ENCODE data around the gene STRADA. TPM values are rescaled to one million over a fixed set of nuclear protein-coding genes. Genes with fewer than 3 reads are reported as not detected.

Gene STRADA
- total RNA-seq, 1 experiment from 2014 or later: 36.6 TPM

DNA sequence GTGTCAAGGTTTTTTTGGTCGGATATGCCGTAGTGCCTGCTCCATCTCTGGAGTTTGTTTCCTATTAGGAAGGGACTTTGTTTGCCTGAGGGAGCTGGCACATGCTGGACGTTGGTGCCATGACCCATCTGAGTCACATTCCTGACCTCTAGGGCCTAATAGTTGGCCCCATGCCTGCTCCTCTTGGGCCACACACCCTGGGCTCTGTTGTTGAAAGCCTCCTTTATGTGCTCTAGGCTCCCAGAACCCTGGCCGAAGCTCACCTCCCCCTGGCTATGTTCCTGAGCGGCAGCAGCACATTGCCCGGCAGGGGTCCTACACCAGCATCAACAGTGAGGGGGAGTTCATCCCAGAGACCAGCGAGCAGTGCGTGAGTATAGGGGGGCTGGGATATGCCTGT, 60.1 kb downstream of the STRADA start:
- intact Hi-C loops (cut with micrococcal nuclease): no loop called here
- POLR2A ChIA-PET: no interaction called here
- H3K4me3 Mint-ChIP-seq (ENCODE audit: unreplicated experiment): no peak overlapping the region
- TF ChIP-seq, protein P1, sequence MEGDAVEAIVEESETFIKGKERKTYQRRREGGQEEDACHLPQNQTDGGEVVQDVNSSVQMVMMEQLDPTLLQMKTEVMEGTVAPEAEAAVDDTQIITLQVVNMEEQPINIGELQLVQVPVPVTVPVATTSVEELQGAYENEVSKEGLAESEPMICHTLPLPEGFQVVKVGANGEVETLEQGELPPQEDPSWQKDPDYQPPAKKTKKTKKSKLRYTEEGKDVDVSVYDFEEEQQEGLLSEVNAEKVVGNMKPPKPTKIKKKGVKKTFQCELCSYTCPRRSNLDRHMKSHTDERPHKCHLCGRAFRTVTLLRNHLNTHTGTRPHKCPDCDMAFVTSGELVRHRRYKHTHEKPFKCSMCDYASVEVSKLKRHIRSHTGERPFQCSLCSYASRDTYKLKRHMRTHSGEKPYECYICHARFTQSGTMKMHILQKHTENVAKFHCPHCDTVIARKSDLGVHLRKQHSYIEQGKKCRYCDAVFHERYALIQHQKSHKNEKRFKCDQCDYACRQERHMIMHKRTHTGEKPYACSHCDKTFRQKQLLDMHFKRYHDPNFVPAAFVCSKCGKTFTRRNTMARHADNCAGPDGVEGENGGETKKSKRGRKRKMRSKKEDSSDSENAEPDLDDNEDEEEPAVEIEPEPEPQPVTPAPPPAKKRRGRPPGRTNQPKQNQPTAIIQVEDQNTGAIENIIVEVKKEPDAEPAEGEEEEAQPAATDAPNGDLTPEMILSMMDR (IDR thresholded peaks at IDR 0.05; ENCODE audit: unreplicated experiment): no peak
- H3K9me3 Mint-ChIP-seq (ENCODE audit: unreplicated experiment): no peaks in the 10 kb centered on the region
- H3K27ac Mint-ChIP-seq (ENCODE audit: low read depth, unreplicated experiment): no peak overlapping the region
- no peaks in the 10 kb centered on the region for H3K4me1 Mint-ChIP-seq (ENCODE audit: insufficient read depth, unreplicated experiment)
- no peak for DNase-seq (ENCODE audit: unreplicated experiment)
- no peaks in the 10 kb centered on the region for H3K27me3 Mint-ChIP-seq (ENCODE audit: insufficient read depth, unreplicated experiment)
- no peaks in the 10 kb centered on the region for H3K36me3 Mint-ChIP-seq (ENCODE audit: insufficient read depth, unreplicated experiment)
- no TSS peak for BruUV-seq (replicated peaks)
- CTCF ChIA-PET: interaction anchor here (1.2 kb wide), 1 partner anchor 11 kb away, joined by 3 read pairs; no protein-coding TSS in a partner anchor

DNA sequence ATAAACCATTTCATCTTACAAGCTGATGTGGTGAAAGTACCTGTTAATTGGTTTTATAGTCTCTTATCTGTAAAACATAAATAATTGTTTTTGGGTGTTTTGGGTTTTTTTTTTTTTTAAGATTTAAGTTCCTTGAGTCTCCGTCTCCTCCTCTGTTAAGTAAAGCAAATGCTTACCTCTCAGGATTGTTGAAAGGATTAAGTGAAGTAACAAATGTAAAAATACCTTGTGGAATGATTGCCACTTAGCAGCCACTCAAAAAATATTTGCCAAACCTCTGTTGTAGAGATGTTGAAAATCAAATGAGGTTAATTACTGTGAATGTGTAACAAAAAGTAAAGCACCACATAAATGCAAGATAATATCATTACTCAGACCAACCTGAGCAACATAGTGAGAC, 60.9 kb downstream of the STRADA start:
- Mint-ChIP-seq H3K9me3 (ENCODE audit: unreplicated experiment) (no peaks in the 10 kb centered on the region), H3K4me1 (ENCODE audit: insufficient read depth, unreplicated experiment) (peaks cover 6% of the 10 kb centered on the region), H3K4me3 (ENCODE audit: unreplicated experiment) (no peak overlapping the region), H3K36me3 (ENCODE audit: insufficient read depth, unreplicated experiment) (no peaks in the 10 kb centered on the region), H3K27me3 (ENCODE audit: insufficient read depth, unreplicated experiment) (no peaks in the 10 kb centered on the region), H3K27ac (ENCODE audit: low read depth, unreplicated experiment) (no peak overlapping the region)
- intact Hi-C loops (cut with micrococcal nuclease): no loop called here
- TF ChIP-seq, protein P1 (IDR thresholded peaks at IDR 0.05; ENCODE audit: unreplicated experiment): no peak
- BruUV-seq (replicated peaks): no TSS peak
- ChIA-PET POLR2A (no interaction called here), CTCF (no interaction called here)
- no peak for DNase-seq (ENCODE audit: unreplicated experiment)

DNA sequence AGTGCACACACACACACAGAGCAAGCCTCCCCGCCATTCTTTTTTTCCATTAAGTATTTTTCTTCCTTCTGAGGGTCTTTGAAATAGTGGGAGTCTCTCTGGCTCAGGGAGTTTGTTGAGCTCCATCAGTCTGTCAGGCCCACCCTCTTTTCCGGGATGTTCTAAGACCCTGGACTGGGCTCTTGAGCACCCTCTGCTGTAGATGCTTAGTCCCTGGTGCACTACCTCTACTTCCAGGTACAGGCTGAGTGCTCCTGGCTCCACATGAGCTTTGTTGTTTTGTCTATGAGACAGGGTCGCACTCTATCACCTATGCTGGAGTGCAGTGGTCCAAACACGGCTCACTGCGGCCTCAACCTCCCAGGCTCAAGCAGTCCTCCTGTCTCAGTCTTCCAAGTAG, 62.4 kb downstream of the STRADA start:
- POLR2A ChIA-PET: no interaction called here

DNA sequence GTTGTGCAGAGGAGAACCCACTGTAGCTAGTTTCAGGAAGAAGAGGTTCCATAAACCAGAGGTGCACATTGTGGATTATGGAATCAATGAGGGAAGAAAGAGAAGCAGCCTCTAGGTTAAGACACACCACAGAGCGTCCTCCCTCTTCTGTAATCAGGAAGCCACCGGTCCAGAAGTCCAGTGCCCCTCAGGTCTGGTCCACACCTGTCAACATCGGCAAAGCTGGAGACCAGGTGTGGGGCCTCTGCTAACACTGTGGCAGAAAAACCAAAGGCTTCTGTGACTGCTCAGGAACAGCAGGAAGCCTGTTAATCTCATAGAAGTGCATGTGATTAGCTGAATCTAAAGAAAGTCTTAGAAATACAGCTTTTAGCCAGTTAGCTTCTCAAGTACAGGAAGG, 65.0 kb downstream of the STRADA start:
- POLR2A ChIA-PET: interaction anchor here (0.7 to 1.8 kb wide), 5 partner anchors 9 to 707 kb away, joined by 3 to 8 read pairs (median 5); partner anchors contain the start of gene MAP3K3
- Mint-ChIP-seq H3K36me3 (ENCODE audit: insufficient read depth, unreplicated experiment) (no peaks in the 10 kb centered on the region), H3K4me1 (ENCODE audit: insufficient read depth, unreplicated experiment) (peaks cover 18% of the 10 kb centered on the region), H3K27me3 (ENCODE audit: insufficient read depth, unreplicated experiment) (no peaks in the 10 kb centered on the region), H3K27ac (ENCODE audit: low read depth, unreplicated experiment) (no peak overlapping the region), H3K9me3 (ENCODE audit: unreplicated experiment) (no peaks in the 10 kb centered on the region), H3K4me3 (ENCODE audit: unreplicated experiment) (no peak overlapping the region)
- no TSS peak for BruUV-seq (replicated peaks)
- TF ChIP-seq, protein P1 (IDR thresholded peaks at IDR 0.05; ENCODE audit: unreplicated experiment): no peak
- intact Hi-C loops (cut with micrococcal nuclease): no loop called here
- DNase-seq (ENCODE audit: unreplicated experiment): no peak
- CTCF ChIA-PET: interaction anchor here (0.8 to 1.5 kb wide), 3 partner anchors 29 to 644 kb away, joined by 3 read pairs; no protein-coding TSS in a partner anchor

More for the DNA sequence above, 62.4 kb downstream of the STRADA start:
- no peak for DNase-seq (ENCODE audit: unreplicated experiment)
- H3K4me1 Mint-ChIP-seq (ENCODE audit: insufficient read depth, unreplicated experiment): peaks cover 18% of the 10 kb centered on the region
- BruUV-seq (replicated peaks): no TSS peak
- TF ChIP-seq, protein P1 (IDR thresholded peaks at IDR 0.05; ENCODE audit: unreplicated experiment): no peak
- H3K27me3 Mint-ChIP-seq (ENCODE audit: insufficient read depth, unreplicated experiment): no peaks in the 10 kb centered on the region
- H3K9me3 Mint-ChIP-seq (ENCODE audit: unreplicated experiment): no peaks in the 10 kb centered on the region
- no peak overlapping the region for H3K4me3 Mint-ChIP-seq (ENCODE audit: unreplicated experiment)
- H3K36me3 Mint-ChIP-seq (ENCODE audit: insufficient read depth, unreplicated experiment): no peaks in the 10 kb centered on the region
- H3K27ac Mint-ChIP-seq (ENCODE audit: low read depth, unreplicated experiment): no peak overlapping the region
- intact Hi-C loops (cut with micrococcal nuclease): no loop called here
- CTCF ChIA-PET: interaction anchor here (0.9 kb wide), 1 partner anchor 9 kb away, joined by 3 read pairs; no protein-coding TSS in a partner anchor
